ENCODE results near the gene SNORC. TPM values are rescaled to one million over a fixed set of nuclear protein-coding genes. Genes with fewer than 3 reads are reported as not detected.

The SNORC gene
- total and polyA plus RNA-seq, 2 experiments from 2014 or later = 2.2 to 7.5 TPM

DNA sequence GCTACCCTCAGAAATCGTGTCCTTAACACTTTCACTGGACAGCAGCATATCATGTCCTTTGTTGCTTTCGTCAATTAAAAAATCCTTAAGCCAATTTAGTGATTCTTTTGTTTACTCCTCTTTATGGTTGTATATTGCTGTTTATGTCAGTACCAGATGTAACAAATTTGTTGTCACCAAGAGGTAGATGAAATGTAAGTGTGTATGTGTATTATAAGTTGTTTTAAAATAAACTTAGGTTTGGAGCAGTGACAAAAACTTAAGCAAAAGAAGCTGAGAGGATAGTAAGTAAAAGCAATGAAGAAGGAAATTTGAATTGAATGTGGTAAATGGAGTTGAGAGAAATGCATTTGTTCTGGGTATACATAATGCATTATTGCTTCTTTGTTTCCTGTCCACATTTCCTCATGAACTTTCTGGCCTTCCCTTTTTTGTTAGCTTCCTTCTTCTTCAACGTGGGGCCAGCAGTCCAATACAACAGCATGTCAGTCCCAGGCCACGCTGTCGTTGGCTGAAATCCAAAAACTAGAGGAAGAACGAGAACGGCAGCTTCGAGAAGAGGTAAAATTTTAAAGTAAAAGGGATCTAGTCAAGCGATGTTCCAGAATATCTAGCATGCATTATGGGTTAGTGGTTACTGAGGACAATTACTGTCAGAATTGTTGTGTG is 30.5 kb upstream of the SNORC start:
- no peaks in the 10 kb centered on the region for H3K36me3 ChIP-seq (replicated peaks; ENCODE audit: insufficient read depth, low read depth)
- DNase-seq (ENCODE audit: low spot score) = no peak
- no peaks in the 10 kb centered on the region for H3K27me3 ChIP-seq
- H3K27ac ChIP-seq = no peak overlapping the region
- no peak overlapping the region for H2AFZ ChIP-seq
- H3K9me2 ChIP-seq (replicated peaks; ENCODE audit: insufficient read depth) = no peaks in the 10 kb centered on the region
- no peak overlapping the region for H3K4me2 ChIP-seq
- H3K79me2 ChIP-seq = no peaks in the 10 kb centered on the region
- peaks cover 2% of the 10 kb centered on the region for H4K20me1 ChIP-seq (ENCODE audit: insufficient read depth, poor library complexity, severe bottlenecking)
- no peak overlapping the region for H3K4me3 ChIP-seq
- WGBS (ENCODE audit: low lambda C conversion rate, missing lambda C conversion rate) = 90% methylated on average over 9 of the region's 9 CpGs
- no peaks in the 10 kb centered on the region for H3K4me1 ChIP-seq (ENCODE audit: insufficient read depth)
- H3K9me3 ChIP-seq (ENCODE audit: low read depth) = no peaks in the 10 kb centered on the region
- TF ChIP-seq EZH2 (IDR thresholded peaks at IDR 0.05; ENCODE audit: borderline replicate concordance) (no peak), EZH2phosphoT487 (IDR thresholded peaks at IDR 0.05; ENCODE audit: low read depth, severe bottlenecking, unreplicated experiment) (no peak)
- TF ChIP-seq, protein P1, sequence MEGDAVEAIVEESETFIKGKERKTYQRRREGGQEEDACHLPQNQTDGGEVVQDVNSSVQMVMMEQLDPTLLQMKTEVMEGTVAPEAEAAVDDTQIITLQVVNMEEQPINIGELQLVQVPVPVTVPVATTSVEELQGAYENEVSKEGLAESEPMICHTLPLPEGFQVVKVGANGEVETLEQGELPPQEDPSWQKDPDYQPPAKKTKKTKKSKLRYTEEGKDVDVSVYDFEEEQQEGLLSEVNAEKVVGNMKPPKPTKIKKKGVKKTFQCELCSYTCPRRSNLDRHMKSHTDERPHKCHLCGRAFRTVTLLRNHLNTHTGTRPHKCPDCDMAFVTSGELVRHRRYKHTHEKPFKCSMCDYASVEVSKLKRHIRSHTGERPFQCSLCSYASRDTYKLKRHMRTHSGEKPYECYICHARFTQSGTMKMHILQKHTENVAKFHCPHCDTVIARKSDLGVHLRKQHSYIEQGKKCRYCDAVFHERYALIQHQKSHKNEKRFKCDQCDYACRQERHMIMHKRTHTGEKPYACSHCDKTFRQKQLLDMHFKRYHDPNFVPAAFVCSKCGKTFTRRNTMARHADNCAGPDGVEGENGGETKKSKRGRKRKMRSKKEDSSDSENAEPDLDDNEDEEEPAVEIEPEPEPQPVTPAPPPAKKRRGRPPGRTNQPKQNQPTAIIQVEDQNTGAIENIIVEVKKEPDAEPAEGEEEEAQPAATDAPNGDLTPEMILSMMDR (IDR thresholded peaks at IDR 0.05; ENCODE audit: poor library complexity) = no peak

DNA sequence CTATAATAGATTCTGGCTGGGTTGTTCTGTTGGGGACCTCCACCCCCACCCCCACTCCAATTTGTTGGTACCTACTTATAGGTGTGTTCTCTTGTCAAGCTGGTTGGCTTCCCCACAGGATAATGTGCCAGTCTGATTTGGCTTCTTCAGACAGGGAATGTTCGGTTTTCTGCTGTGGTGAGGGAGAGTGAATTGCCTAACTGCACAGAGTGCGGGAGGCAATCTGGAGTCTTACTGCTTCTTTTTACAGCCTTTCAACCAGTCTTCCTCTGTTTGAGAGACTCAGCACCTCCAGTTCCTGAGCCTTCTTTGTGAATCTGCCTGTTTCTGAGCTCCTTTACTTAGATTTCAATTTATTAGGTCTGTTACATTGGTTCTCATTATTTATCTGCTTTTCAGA is 27.4 kb upstream of the SNORC start:
- no peak overlapping the region for H3K4me2 ChIP-seq
- no peaks in the 10 kb centered on the region for H3K9me3 ChIP-seq (ENCODE audit: low read depth)
- no peaks in the 10 kb centered on the region for H3K27me3 ChIP-seq
- TF ChIP-seq EZH2phosphoT487 (IDR thresholded peaks at IDR 0.05; ENCODE audit: low read depth, severe bottlenecking, unreplicated experiment) (no peak), EZH2 (IDR thresholded peaks at IDR 0.05; ENCODE audit: borderline replicate concordance) (no peak)
- TF ChIP-seq, protein P1 (IDR thresholded peaks at IDR 0.05; ENCODE audit: poor library complexity) = no peak
- DNase-seq (ENCODE audit: low spot score) = no peak
- no peak overlapping the region for H2AFZ ChIP-seq
- H4K20me1 ChIP-seq (ENCODE audit: insufficient read depth, poor library complexity, severe bottlenecking) = no peaks in the 10 kb centered on the region
- H3K4me1 ChIP-seq (ENCODE audit: insufficient read depth) = no peaks in the 10 kb centered on the region
- no peaks in the 10 kb centered on the region for H3K79me2 ChIP-seq
- no peak overlapping the region for H3K4me3 ChIP-seq
- no peaks in the 10 kb centered on the region for H3K9me2 ChIP-seq (replicated peaks; ENCODE audit: insufficient read depth)
- WGBS (ENCODE audit: low lambda C conversion rate, missing lambda C conversion rate) = 38% methylated on average over 2 of the region's 2 CpGs
- no peak overlapping the region for H3K27ac ChIP-seq
- H3K36me3 ChIP-seq (replicated peaks; ENCODE audit: insufficient read depth, low read depth) = peaks cover 4% of the 10 kb centered on the region

DNA sequence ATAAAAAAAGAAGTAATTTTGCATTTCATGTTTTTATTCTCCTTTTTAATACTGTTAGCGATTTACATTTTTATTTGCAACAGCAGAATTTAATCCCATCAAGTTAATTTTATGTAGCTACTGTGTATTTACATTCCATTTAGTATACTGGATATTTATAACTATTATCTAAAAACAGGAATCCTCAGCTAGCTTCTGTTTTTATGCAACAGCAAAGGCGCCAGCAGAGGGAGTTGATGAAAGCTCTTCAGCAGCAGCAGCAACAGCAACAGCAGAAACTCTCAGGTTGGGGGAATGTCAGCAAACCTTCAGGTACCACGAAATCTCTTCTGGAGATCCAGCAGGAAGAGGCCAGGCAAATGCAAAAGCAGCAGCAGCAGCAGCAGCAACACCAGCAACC is 26.2 kb upstream of the SNORC start:
- TF ChIP-seq, protein P1 (IDR thresholded peaks at IDR 0.05; ENCODE audit: poor library complexity) = peak; percentile 13
- TF ChIP-seq EZH2phosphoT487 (IDR thresholded peaks at IDR 0.05; ENCODE audit: low read depth, severe bottlenecking, unreplicated experiment) = no peak
- Histone ChIP-seq H2AFZ (no peak overlapping the region), H3K36me3 (replicated peaks; ENCODE audit: insufficient read depth, low read depth) (peaks cover 4% of the 10 kb centered on the region), H3K79me2 (no peaks in the 10 kb centered on the region), H3K27ac (no peak overlapping the region), H3K4me1 (ENCODE audit: insufficient read depth) (no peaks in the 10 kb centered on the region), H4K20me1 (ENCODE audit: insufficient read depth, poor library complexity, severe bottlenecking) (no peaks in the 10 kb centered on the region), H3K9me2 (replicated peaks; ENCODE audit: insufficient read depth) (no peaks in the 10 kb centered on the region), H3K9me3 (ENCODE audit: low read depth) (no peaks in the 10 kb centered on the region), H3K27me3 (no peaks in the 10 kb centered on the region), H3K4me2 (no peak overlapping the region), H3K4me3 (no peak overlapping the region)
- no peak for DNase-seq (ENCODE audit: low spot score)
- 94% methylated on average over 3 of the region's 3 CpGs for WGBS (ENCODE audit: low lambda C conversion rate, missing lambda C conversion rate)
